GM12864 (cell line): ENCODE results near the gene RAB6A.

ENCODE experiments used
- DNase-seq: peaks from one replicate; pipeline ENCODE4 v3.0.0-alpha.2; 2011; ENCODE audit warnings: low read depth
- H3K4me3 ChIP-seq: 2 replicates; pipeline ENCODE4 v1.5.1; 2011; ENCODE audit warnings: mild to moderate bottlenecking, low read depth, low read length, control low read depth
- CTCF ChIP-seq: IDR thresholded peaks from 2 replicates; pipeline ENCODE4 v1.5.1; 2011; ENCODE audit warnings: low read depth, mild to moderate bottlenecking, moderate library complexity, low read length, control low read depth, inconsistent platforms; ENCODE audit errors: missing control alignments

RAB6A gene

GRCh38 chr11:73654482-73655021 lies 106.3 kb downstream of the RAB6A start:
- H3K4me3 ChIP-seq, result no peak overlapping the region
- no peak for DNase-seq
- no peak for TF ChIP-seq CTCF

- DNase-seq, result no peak
- H3K4me3 ChIP-seq, result no peak overlapping the region
- TF ChIP-seq CTCF, result no peak
Observed at GRCh38 chr11:73653996-73654395, 106.9 kb downstream of the RAB6A start.

GRCh38 chr11:73652856-73653559 lies 107.9 kb downstream of the RAB6A start:
- DNase-seq, result no peak
- no peak overlapping the region for H3K4me3 ChIP-seq
- TF ChIP-seq CTCF, result no peak

- no peak overlapping the region for H3K4me3 ChIP-seq
- no peak for TF ChIP-seq CTCF
- DNase-seq, result no peak
Observed at GRCh38 chr11:73652046-73652730, 108.7 kb downstream of the RAB6A start.

GRCh38 chr11:73651661-73652045 lies 109.2 kb downstream of the RAB6A start:
- no peak overlapping the region for H3K4me3 ChIP-seq
- TF ChIP-seq CTCF, result no peak
- DNase-seq, result no peak

- no peak for TF ChIP-seq CTCF
- DNase-seq, result no peak
- no peak overlapping the region for H3K4me3 ChIP-seq
Observed at GRCh38 chr11:73651252-73651651, 109.6 kb downstream of the RAB6A start.
